Measurements from ENCODE around the gene LANCL2. TPM values are rescaled to one million over a fixed set of nuclear protein-coding genes. Genes with fewer than 3 reads are reported as not detected.

LANCL2 gene
- total RNA-seq, 4 donors from 2014 or later = 14.5 to 32.5 (median 24.3) TPM

DNA sequence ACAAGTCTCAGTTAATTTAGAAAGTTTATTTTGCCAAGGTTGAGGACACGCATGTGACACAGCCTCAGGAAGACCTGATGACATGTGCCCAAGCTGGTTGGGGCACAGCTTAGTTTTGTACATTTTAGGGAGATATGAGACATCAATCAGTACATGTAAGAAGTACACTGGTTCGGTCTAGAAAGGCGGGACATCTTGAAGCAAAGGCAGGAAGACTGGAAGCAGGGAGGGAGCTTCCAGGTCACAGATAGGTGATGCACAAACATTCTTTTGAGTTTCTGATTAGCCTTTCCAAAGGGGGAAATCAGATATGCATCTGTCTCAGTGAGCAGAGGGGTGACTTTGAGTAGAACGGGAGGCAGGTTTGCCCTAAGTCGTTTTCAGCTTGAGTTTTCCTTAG is 29.4 kb upstream of the LANCL2 start:
- 66 to 71% methylated on average over 5 of the region's 5 CpGs for WGBS, 2 donors
- Histone ChIP-seq H3K27ac (no peak overlapping the region), H3K4me3 (replicated peaks in 1 of 3) (no peak overlapping the region), H3K4me1 (peaks cover 0 to 3% of the 10 kb centered on the region in 2 donors), H3K36me3 (no peaks in the 10 kb centered on the region), H3K27me3 (no peaks in the 10 kb centered on the region), H3K9me3 (no peaks in the 10 kb centered on the region)
- DNase-seq = no peak
- no peak for TF ChIP-seq POLR2A (IDR thresholded peaks at IDR 0.05)
- TF ChIP-seq, protein P1, sequence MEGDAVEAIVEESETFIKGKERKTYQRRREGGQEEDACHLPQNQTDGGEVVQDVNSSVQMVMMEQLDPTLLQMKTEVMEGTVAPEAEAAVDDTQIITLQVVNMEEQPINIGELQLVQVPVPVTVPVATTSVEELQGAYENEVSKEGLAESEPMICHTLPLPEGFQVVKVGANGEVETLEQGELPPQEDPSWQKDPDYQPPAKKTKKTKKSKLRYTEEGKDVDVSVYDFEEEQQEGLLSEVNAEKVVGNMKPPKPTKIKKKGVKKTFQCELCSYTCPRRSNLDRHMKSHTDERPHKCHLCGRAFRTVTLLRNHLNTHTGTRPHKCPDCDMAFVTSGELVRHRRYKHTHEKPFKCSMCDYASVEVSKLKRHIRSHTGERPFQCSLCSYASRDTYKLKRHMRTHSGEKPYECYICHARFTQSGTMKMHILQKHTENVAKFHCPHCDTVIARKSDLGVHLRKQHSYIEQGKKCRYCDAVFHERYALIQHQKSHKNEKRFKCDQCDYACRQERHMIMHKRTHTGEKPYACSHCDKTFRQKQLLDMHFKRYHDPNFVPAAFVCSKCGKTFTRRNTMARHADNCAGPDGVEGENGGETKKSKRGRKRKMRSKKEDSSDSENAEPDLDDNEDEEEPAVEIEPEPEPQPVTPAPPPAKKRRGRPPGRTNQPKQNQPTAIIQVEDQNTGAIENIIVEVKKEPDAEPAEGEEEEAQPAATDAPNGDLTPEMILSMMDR (IDR thresholded peaks at IDR 0.05) = no peak
- intact Hi-C loops (cut with DNase I) = no loop called here

- WGBS, 2 donors = 23 to 42% methylated on average over 2 to 3 of the region's 3 CpGs
- H3K36me3 ChIP-seq = no peaks in the 10 kb centered on the region
- DNase-seq = no peak
- no peaks in the 10 kb centered on the region for H3K9me3 ChIP-seq
- H3K27ac ChIP-seq = no peak overlapping the region
- no peaks in the 10 kb centered on the region for H3K27me3 ChIP-seq
- no peaks in the 10 kb centered on the region for H3K4me1 ChIP-seq
- TF ChIP-seq, protein P1 (IDR thresholded peaks at IDR 0.05) = no peak
- no peak for TF ChIP-seq POLR2A (IDR thresholded peaks at IDR 0.05)
- H3K4me3 ChIP-seq (replicated peaks in 1 of 3) = no peak overlapping the region
- intact Hi-C loops (cut with DNase I) = no loop called here
These were observed 28.6 kb upstream of the LANCL2 start for GRCh38 chr7:55336540-55336939.

DNA sequence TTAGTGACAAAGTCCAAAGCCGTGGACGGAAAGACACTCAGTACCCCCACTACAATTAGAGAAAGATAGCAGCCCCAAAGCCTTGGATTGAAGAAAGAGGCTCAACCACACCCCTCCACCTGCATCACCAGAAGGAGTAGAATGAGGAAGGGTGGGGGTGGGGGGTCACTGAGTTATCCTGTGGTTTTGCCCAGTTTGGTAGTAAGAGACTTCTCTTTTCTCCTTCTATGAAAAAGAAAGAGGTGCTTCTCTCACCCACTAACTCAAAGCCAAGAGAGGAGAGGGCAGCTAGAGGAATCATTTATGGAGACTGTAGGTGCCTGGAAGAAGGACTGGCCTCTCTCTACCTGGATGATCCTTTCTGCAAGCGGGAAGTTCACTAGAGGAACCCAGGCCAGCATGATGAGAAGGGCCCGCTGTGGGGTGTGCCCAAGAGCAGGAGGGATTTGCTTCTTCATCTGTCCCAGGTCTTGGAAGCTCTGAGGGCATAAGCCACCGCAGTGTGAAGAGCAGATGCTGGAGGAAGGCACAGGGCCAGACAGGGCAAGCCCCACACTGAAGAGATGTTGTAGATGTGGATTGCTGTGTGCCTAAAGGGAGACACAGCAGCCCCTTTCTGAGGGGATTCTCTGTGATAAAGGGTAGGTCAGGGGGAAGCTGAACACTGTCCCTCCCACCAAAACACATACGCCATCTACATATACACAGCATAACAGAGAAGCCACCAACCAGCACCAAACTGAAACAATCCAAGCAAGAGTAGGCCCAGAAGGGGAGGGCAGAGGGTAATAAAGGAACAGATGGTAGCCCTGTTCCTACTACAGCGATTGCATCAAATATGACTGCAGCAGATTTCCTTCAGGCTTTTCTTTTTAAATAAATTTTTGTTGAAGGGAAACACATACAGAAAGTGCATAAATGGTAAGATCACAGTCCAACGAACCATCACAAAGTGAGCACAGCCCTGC is 25.8 kb upstream of the LANCL2 start:
- H3K27ac ChIP-seq = no peak overlapping the region
- no peak for DNase-seq
- WGBS, 2 donors = 77 to 87% methylated on average over 8 of the region's 8 CpGs
- no peak overlapping the region for H3K4me3 ChIP-seq (replicated peaks in 1 of 3)
- no peaks in the 10 kb centered on the region for H3K4me1 ChIP-seq
- H3K36me3 ChIP-seq = no peaks in the 10 kb centered on the region
- intact Hi-C loops (cut with DNase I) = no loop called here
- no peak for TF ChIP-seq POLR2A (IDR thresholded peaks at IDR 0.05)
- TF ChIP-seq, protein P1 (IDR thresholded peaks at IDR 0.05) = no peak
- no peaks in the 10 kb centered on the region for H3K9me3 ChIP-seq
- H3K27me3 ChIP-seq = no peaks in the 10 kb centered on the region

GRCh38 chr7:55342216-55342871 is 22.8 kb upstream of the LANCL2 start:
- TF ChIP-seq, protein P1 (IDR thresholded peaks at IDR 0.05) = no peak
- no peak for TF ChIP-seq POLR2A (IDR thresholded peaks at IDR 0.05)
- intact Hi-C loops (cut with DNase I) = no loop called here

More at GRCh38 chr7:55342216-55342871, 22.8 kb upstream of the LANCL2 start:
- H3K27ac ChIP-seq = no peak overlapping the region
- H3K27me3 ChIP-seq = no peaks in the 10 kb centered on the region
- no peaks in the 10 kb centered on the region for H3K4me1 ChIP-seq
- H3K36me3 ChIP-seq = no peaks in the 10 kb centered on the region
- H3K9me3 ChIP-seq = no peaks in the 10 kb centered on the region
- no peak overlapping the region for H3K4me3 ChIP-seq (replicated peaks in 1 of 3)
- 94 to 95% methylated on average over 10 to 27 of the region's 27 CpGs for WGBS, 2 donors
- no peak for DNase-seq
